GM12874 (cell line): Measurements from ENCODE around the gene ADGRL2.

Source experiments
- TF ChIP-seq, protein P1 (sequence below): IDR thresholded peaks from 2 replicates; pipeline ENCODE4 v1.5.1; 2011; ENCODE audit warnings: low read depth, mild to moderate bottlenecking, control low read depth, low read length, moderate library complexity; ENCODE audit not compliant: insufficient read depth

The ADGRL2 gene

GRCh38 chr1:81838600-81839218 is 38.0 kb downstream of the ADGRL2 start:
- TF ChIP-seq, protein P1, sequence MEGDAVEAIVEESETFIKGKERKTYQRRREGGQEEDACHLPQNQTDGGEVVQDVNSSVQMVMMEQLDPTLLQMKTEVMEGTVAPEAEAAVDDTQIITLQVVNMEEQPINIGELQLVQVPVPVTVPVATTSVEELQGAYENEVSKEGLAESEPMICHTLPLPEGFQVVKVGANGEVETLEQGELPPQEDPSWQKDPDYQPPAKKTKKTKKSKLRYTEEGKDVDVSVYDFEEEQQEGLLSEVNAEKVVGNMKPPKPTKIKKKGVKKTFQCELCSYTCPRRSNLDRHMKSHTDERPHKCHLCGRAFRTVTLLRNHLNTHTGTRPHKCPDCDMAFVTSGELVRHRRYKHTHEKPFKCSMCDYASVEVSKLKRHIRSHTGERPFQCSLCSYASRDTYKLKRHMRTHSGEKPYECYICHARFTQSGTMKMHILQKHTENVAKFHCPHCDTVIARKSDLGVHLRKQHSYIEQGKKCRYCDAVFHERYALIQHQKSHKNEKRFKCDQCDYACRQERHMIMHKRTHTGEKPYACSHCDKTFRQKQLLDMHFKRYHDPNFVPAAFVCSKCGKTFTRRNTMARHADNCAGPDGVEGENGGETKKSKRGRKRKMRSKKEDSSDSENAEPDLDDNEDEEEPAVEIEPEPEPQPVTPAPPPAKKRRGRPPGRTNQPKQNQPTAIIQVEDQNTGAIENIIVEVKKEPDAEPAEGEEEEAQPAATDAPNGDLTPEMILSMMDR = no peak

- TF ChIP-seq, protein P1 = no peak
Observed at GRCh38 chr1:81840805-81841204, 40.1 kb downstream of the ADGRL2 start.

- TF ChIP-seq, protein P1 = no peak
Observed at GRCh38 chr1:81841795-81842194, 41.1 kb downstream of the ADGRL2 start.

GRCh38 chr1:81844477-81844876 is 43.7 kb downstream of the ADGRL2 start:
- TF ChIP-seq, protein P1 = no peak

GRCh38 chr1:81846630-81847029 is 45.9 kb downstream of the ADGRL2 start:
- TF ChIP-seq, protein P1 = no peak

GRCh38 chr1:81847063-81847462 is 46.3 kb downstream of the ADGRL2 start:
- TF ChIP-seq, protein P1 = no peak

DNA sequence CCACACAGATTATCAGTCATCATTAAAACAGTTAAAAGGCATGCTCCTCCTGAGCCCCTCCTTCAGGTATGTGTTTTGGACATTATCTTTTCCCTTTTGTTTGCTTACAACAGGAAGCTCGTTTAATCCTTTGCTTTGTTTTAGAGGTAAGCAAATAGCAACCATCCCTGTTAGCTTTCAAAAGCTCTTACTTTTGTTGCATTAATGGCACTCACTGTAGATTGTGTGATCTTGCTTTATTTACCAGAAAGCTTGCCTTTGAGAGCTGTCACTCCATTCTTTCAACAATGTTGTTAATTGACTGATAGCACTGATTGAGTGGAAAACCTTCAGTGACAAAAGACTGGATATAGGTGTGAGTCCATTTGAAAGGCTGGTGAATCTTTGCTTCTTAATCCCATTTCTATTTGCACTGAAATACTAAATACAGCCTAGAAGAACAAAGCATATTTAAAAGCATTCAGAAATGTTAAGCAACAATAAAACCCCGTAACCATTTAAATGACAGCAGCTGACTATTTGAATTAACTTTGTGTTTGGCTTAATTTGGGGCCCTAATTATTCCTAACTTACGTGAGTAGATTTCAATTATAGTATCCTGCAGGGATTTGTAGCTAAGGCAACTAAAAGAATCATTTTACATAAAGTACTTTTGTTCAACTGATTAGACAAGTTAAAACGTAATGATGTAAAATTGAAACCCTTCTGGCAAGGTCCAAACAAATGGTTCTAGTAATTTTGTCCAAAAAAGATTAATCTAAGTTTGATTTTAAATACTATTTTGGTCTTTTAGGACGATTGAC is 48.3 kb downstream of the ADGRL2 start:
- TF ChIP-seq, protein P1 = no peak
